ENCODE data around the gene GDPD5. TPM values are rescaled to one million over a fixed set of nuclear protein-coding genes. Genes with fewer than 3 reads are reported as not detected.

GDPD5 gene
- total and polyA plus RNA-seq, 2 donors (not counting 1 experiment from before 2014, with no cell fraction given): 59.1 to 102 TPM

DNA sequence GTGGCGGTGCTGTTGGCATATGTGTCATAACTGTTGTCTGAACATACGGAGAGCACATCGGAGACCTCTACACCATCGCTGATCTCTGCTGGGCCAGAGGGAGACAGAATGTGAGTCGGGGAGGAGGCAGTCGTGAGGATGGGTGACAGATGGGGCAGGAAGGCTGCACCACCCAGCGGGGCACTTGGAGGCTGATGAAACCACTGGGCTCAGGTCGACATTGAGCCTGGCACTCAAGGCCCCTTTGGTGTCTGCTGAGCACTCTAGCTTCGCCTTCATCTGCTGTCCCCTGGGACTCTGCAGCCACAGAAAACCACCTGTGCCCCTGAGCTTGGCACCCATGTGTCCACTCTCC lies 90.2 kb downstream of the GDPD5 start:
- no peak for DNase-seq
- Histone ChIP-seq H2AFZ (ENCODE audit: insufficient read depth, low read depth, low read length, poor library complexity, severe bottlenecking) (no peak overlapping the region), H3K9ac (ENCODE audit: low read length) (no peak overlapping the region), H3K4me1 (ENCODE audit: control insufficient read depth in 2 of 2, insufficient read depth in 2 of 2, low read length in 2 of 2) (peaks cover 6 to 7% of the 10 kb centered on the region in 2 donors), H3K9me3 (ENCODE audit: control extremely low read depth in 1 of 3, control insufficient read depth in 2 of 3, insufficient read depth in 1 of 3, low read length in 2 of 3) (no peaks in the 10 kb centered on the region), H3K4me3 (ENCODE audit: control extremely low read depth in 1 of 5, extremely low read depth in 1 of 5, insufficient read depth in 1 of 5, low read depth in 2 of 5, low read length in 4 of 5) (no peak overlapping the region), H4K20me1 (ENCODE audit: control insufficient read depth, insufficient read depth, low read length, poor library complexity, severe bottlenecking) (no peaks in the 10 kb centered on the region), H3K27ac (ENCODE audit: low read length in 2 of 2) (no peak overlapping the region), H3K36me3 (replicated peaks in 1 of 2; ENCODE audit: control extremely low read depth in 1 of 2, control insufficient read depth in 1 of 2, extremely low read depth in 1 of 2, insufficient read depth in 2 of 2, low read length in 1 of 2) (no peaks in the 10 kb centered on the region), H3K27me3 (replicated peaks in 1 of 4; ENCODE audit: control extremely low read depth in 1 of 4, control insufficient read depth in 3 of 4, insufficient read depth in 4 of 4, low read length in 3 of 4) (peaks cover 0 to 40% (median 11%) of the 10 kb centered on the region in 4 experiments), H3K79me2 (ENCODE audit: control insufficient read depth, insufficient read depth, low read length) (no peaks in the 10 kb centered on the region), H3K4me2 (replicated peaks; ENCODE audit: low read depth, low read length, poor library complexity, severe bottlenecking) (no peak overlapping the region)
- Mint-ChIP-seq H3K9me3 (ENCODE audit: insufficient read depth) (no peaks in the 10 kb centered on the region), H3K27ac (no peak overlapping the region), H3K4me1 (peaks cover 6% of the 10 kb centered on the region), H3K4me3 (no peak overlapping the region), H3K27me3 (peaks cover 24% of the 10 kb centered on the region)
- POLR2A ChIA-PET: no interaction called here
- ATAC-seq (ENCODE audit: low read depth): no peak
- WGBS (ENCODE audit: insufficient coverage): 90% methylated on average over 9 of the region's 9 CpGs
- CTCF ChIA-PET: interaction anchor here (1.0 kb wide), 2 partner anchors 10 to 96 kb away, joined by 3 read pairs; no protein-coding TSS in a partner anchor
- intact Hi-C loops (cut with micrococcal nuclease): no loop called here
- TF ChIP-seq EZH2 (IDR thresholded peaks at IDR 0.05; ENCODE audit: borderline replicate concordance, insufficient read depth, low read depth, low read length, poor library complexity, severe bottlenecking): no peak
- TF ChIP-seq, protein P1, sequence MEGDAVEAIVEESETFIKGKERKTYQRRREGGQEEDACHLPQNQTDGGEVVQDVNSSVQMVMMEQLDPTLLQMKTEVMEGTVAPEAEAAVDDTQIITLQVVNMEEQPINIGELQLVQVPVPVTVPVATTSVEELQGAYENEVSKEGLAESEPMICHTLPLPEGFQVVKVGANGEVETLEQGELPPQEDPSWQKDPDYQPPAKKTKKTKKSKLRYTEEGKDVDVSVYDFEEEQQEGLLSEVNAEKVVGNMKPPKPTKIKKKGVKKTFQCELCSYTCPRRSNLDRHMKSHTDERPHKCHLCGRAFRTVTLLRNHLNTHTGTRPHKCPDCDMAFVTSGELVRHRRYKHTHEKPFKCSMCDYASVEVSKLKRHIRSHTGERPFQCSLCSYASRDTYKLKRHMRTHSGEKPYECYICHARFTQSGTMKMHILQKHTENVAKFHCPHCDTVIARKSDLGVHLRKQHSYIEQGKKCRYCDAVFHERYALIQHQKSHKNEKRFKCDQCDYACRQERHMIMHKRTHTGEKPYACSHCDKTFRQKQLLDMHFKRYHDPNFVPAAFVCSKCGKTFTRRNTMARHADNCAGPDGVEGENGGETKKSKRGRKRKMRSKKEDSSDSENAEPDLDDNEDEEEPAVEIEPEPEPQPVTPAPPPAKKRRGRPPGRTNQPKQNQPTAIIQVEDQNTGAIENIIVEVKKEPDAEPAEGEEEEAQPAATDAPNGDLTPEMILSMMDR (IDR thresholded peaks at IDR 0.05): no peak

GRCh38 chr11:75434886-75435570 lies 90.7 kb downstream of the GDPD5 start:
- DNase-seq (no peak), ATAC-seq (ENCODE audit: low read depth) (no peak)
- Histone ChIP-seq H3K36me3 (replicated peaks in 1 of 2; ENCODE audit: control extremely low read depth in 1 of 2, control insufficient read depth in 1 of 2, extremely low read depth in 1 of 2, insufficient read depth in 2 of 2, low read length in 1 of 2) (no peaks in the 10 kb centered on the region), H3K9me3 (ENCODE audit: control extremely low read depth in 1 of 3, control insufficient read depth in 2 of 3, insufficient read depth in 1 of 3, low read length in 2 of 3) (no peaks in the 10 kb centered on the region), H3K9ac (ENCODE audit: low read length) (no peak overlapping the region), H3K4me3 (ENCODE audit: control extremely low read depth in 1 of 5, extremely low read depth in 1 of 5, insufficient read depth in 1 of 5, low read depth in 2 of 5, low read length in 4 of 5) (no peak overlapping the region), H3K4me2 (replicated peaks; ENCODE audit: low read depth, low read length, poor library complexity, severe bottlenecking) (no peak overlapping the region), H3K79me2 (ENCODE audit: control insufficient read depth, insufficient read depth, low read length) (no peaks in the 10 kb centered on the region), H2AFZ (ENCODE audit: insufficient read depth, low read depth, low read length, poor library complexity, severe bottlenecking) (no peak overlapping the region), H3K27me3 (replicated peaks in 1 of 4; ENCODE audit: control extremely low read depth in 1 of 4, control insufficient read depth in 3 of 4, insufficient read depth in 4 of 4, low read length in 3 of 4) (peaks cover 0 to 42% (median 12%) of the 10 kb centered on the region in 4 experiments), H3K4me1 (ENCODE audit: control insufficient read depth in 2 of 2, insufficient read depth in 2 of 2, low read length in 2 of 2) (peaks cover 8 to 9% of the 10 kb centered on the region in 2 donors), H4K20me1 (ENCODE audit: control insufficient read depth, insufficient read depth, low read length, poor library complexity, severe bottlenecking) (no peaks in the 10 kb centered on the region), H3K27ac (ENCODE audit: low read length in 2 of 2) (no peak overlapping the region)
- intact Hi-C loops (cut with micrococcal nuclease): no loop called here
- Mint-ChIP-seq H3K27ac (no peak overlapping the region), H3K4me1 (peaks cover 8% of the 10 kb centered on the region), H3K9me3 (ENCODE audit: insufficient read depth) (no peaks in the 10 kb centered on the region), H3K4me3 (no peak overlapping the region), H3K27me3 (peaks cover 26% of the 10 kb centered on the region)
- TF ChIP-seq, protein P1 (IDR thresholded peaks at IDR 0.05): no peak
- TF ChIP-seq EZH2 (IDR thresholded peaks at IDR 0.05; ENCODE audit: borderline replicate concordance, insufficient read depth, low read depth, low read length, poor library complexity, severe bottlenecking): no peak
- ChIA-PET POLR2A (no interaction called here), CTCF (interaction anchor here (1.0 to 1.2 kb wide), 3 partner anchors 10 to 97 kb away, joined by 3 read pairs; no protein-coding TSS in a partner anchor)
- 84% methylated on average over 10 of the region's 12 CpGs for WGBS (ENCODE audit: insufficient coverage)
